NCI-H82 treated with DMSO at 0.1 percent for 48 hours (cell line): ENCODE data around the gene S100A14.

ENCODE experiments used
- DNase-seq: peaks from one replicate; lab custom pipeline; 2025; ENCODE audit not compliant: unreplicated experiment; lab: John Stamatoyannopoulos, UW

The S100A14 gene

GRCh38 chr1:153566414-153567371 is 49.4 kb downstream of the S100A14 start:
- DNase-seq, result peak; percentile 91

DNA sequence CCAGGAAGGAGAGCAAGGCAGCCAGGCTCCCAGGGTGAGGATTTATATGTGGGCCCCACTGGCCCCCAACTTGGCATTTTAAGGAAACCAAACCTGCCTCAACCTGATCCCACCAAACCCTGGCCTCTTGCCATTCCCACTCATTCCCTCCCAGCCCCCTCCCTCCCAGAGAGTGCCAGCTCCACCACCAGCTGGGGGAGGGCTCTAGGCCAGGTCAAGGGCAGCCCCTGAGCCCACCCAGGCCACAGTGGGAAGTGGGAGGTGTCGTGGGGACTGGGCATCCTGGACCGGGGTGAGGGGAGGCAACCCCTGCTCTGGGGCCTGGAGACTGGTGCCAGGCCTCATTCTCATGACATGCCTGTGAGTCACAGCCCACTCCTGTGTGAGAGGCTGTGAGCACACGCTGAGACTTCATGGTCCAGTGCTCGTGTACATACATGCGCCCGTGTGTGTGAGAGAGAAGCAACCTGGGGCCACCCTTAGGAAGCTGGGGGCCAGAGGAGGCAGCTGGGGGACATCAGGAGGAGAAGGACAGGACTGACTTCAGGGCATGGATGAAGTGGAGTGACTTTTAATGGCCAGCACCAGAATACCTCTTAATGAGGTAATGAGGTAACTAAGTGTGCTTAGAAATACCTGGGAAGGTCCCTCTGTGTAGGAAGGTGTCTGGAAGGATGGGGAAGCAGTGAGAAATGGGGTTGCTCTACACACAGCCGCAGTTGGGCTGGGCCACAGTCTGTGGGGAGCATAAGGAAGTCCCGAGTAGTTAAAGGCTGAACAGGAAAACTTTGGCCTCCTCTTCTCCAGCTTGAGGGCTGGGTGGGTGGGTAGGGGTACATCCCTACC is 50.4 kb downstream of the S100A14 start, which contains the start of gene S100A2:
TSS of gene S100A2 (minus strand) at position 316 of the 846 bp plus-strand sequence. CDS start 1,967 bp downstream, outside the sequence.
- DNase-seq, result no peak
